K562 (cell line): ENCODE data around the gene HOMEZ. TPM values are rescaled to one million over a fixed set of nuclear protein-coding genes. Genes with fewer than 3 reads are reported as not detected.

Experiments
- ATAC-seq: fragments of 200-7000 bp; cut with Tn5 transposase; 3 replicates; pipeline ENCODE4 v1.9.1; 2020; ENCODE audit warnings: moderate library complexity
- BruUV-seq: library from RNA; stranded (reverse); fragments of 400-500 nt; replicated peaks from 2 replicates; lab custom pipeline; 2021; lab: Mats Ljungman, UMichigan
- CTCF ChIA-PET: fragments of 300-600 bp; formaldehyde crosslinking; extraction: SDS; loops from one replicate; lab custom pipeline; 2021; ENCODE audit warnings: low intra/inter-chr PET ratio; lab: Yijun Ruan, JAX
- POLR2A ChIA-PET: fragments of 300-600, 350-650 bp; sonication (Branson Sonifier 250); formaldehyde crosslinking; extraction: SDS; loops from one replicate; lab custom pipeline; 2021; ENCODE audit warnings: antibody characterized with exemption, inconsistent platforms; lab: Yijun Ruan, JAX
- DNase-seq, 4 experiments: peaks; one replicate each; pipeline versions ENCODE4 v3.0.0 to v3.0.0-alpha.2; 2011 to 2018; ENCODE audit warnings: low spot score in 3 of 4, mixed read lengths in 3 of 4; ENCODE audit errors: extremely low read depth in 1 of 4
- FAIRE-seq: peaks from 2 replicates; lab custom pipeline; 2011; peaks lifted over from hg19 to GRCh38; lab: Jason Lieb, UNC
- H2AFZ ChIP-seq: 2 replicates; pipeline ENCODE4 v1.6.0; 2011; ENCODE audit warnings: low read depth, low read length, control low read depth, inconsistent platforms
- H3K27ac ChIP-seq: fragments of 200-600 bp; 3 replicates; pipeline ENCODE4 v1.8.0; 2011; ENCODE audit warnings: low read depth, mild to moderate bottlenecking, control low read depth, inconsistent platforms, low read length, moderate library complexity, mixed read lengths; ENCODE audit errors: extremely low read depth
- H3K27me3 ChIP-seq, 2 experiments: fragments of 300-600 bp in 1 of 2; 2 replicates in 1 of 2; 3 replicates in 1 of 2; pipeline versions ENCODE4 v1.6.0 to v1.8.0; 2011; ENCODE audit warnings: inconsistent platforms in 2 of 2, low read length in 2 of 2, mild to moderate bottlenecking in 1 of 2, mixed read lengths in 1 of 2, moderate library complexity in 1 of 2; ENCODE audit not compliant: control insufficient read depth in 2 of 2, insufficient read depth in 2 of 2
- H3K36me3 ChIP-seq: fragments of 300-600 bp; 3 replicates; pipeline ENCODE4 v1.8.0; 2011; ENCODE audit warnings: mild to moderate bottlenecking, low read length, inconsistent platforms; ENCODE audit not compliant: control insufficient read depth, insufficient read depth
- H3K4me1 ChIP-seq, 2 experiments: fragments of 200-600 bp in 1 of 2; replicated peaks in 1 of 2; 2 replicates in 1 of 2; 3 replicates in 1 of 2; pipeline versions ENCODE4 v1.5.1 to v1.8.0; 2011; ENCODE audit warnings: inconsistent platforms in 2 of 2, low read length in 2 of 2, mild to moderate bottlenecking in 1 of 2, mixed read lengths in 1 of 2, moderate library complexity in 1 of 2; ENCODE audit not compliant: control insufficient read depth in 2 of 2, insufficient read depth in 2 of 2
- H3K4me2 ChIP-seq: 2 replicates; pipeline ENCODE4 v1.6.1; 2011; ENCODE audit warnings: low read length, control low read depth, inconsistent platforms, mixed read lengths; ENCODE audit not compliant: insufficient read depth
- H3K4me3 ChIP-seq: fragments of 200-600 bp; sonication (generic), shearing (Covaris generic); 2 replicates; pipeline ENCODE4 v1.5.1; 2016; ENCODE audit warnings: control low read depth, inconsistent platforms
- H3K79me2 ChIP-seq: fragments of 200-600 bp; 3 replicates; pipeline ENCODE4 v1.8.0; 2011; ENCODE audit warnings: low read length, inconsistent platforms; ENCODE audit not compliant: control insufficient read depth, insufficient read depth
- H3K9ac ChIP-seq, 2 experiments: 2 replicates each; pipeline versions ENCODE4 v1.6.0 to v1.6.1; 2011; ENCODE audit warnings: low read depth in 2 of 2, low read length in 2 of 2, control low read depth in 1 of 2, inconsistent platforms in 1 of 2, mild to moderate bottlenecking in 1 of 2, mixed read lengths in 1 of 2; ENCODE audit not compliant: insufficient read depth in 1 of 2
- H3K9me1 ChIP-seq: one replicate; pipeline ENCODE4 v1.6.0; 2011; ENCODE audit warnings: inconsistent platforms, mild to moderate bottlenecking, low read length, moderate library complexity; ENCODE audit not compliant: control insufficient read depth, insufficient read depth
- H3K9me3 ChIP-seq: replicated peaks from 2 replicates; pipeline ENCODE4 v1.5.1; 2011; ENCODE audit warnings: low read depth, low read length, inconsistent platforms; ENCODE audit not compliant: control insufficient read depth, insufficient read depth
- H4K20me1 ChIP-seq: replicated peaks from 2 replicates; pipeline ENCODE4 v1.6.1; 2011; ENCODE audit warnings: low read length, inconsistent platforms, mixed read lengths; ENCODE audit not compliant: control insufficient read depth, insufficient read depth
- ARNT ChIP-seq, 2 experiments: fragments of 450-650 bp; IDR thresholded peaks; 2 replicates each; pipeline ENCODE4 v1.6.1; 2016; ENCODE audit warnings: mild to moderate bottlenecking in 1 of 2
- CBX8 ChIP-seq: fragments of 200-600 bp; sonication (generic); IDR thresholded peaks from 2 replicates; pipeline ENCODE4 v1.6.1; 2012; ENCODE audit warnings: borderline replicate concordance, mixed run types, low read depth, mild to moderate bottlenecking, moderate library complexity, mixed read lengths, low read length, control low read depth, inconsistent platforms; ENCODE audit not compliant: poor library complexity, severe bottlenecking; ENCODE audit errors: extremely low read depth
- ELF2 ChIP-seq: fragments of 250-450 bp; sonication (Bioruptor Pico); IDR thresholded peaks from 2 replicates; pipeline ENCODE4 v1.5.0; 2021; ENCODE audit warnings: mild to moderate bottlenecking
- GABPA ChIP-seq: fragments of 200-800 bp; sonication (Bioruptor generic); conservative IDR thresholded peaks from 2 replicates; pipeline ENCODE4 v1.6.1; 2016; ENCODE audit warnings: low read depth, missing genetic modification characterization, missing compliant biosample characterization
- HNRNPL ChIP-seq: fragments of 200-400 bp; formaldehyde crosslinking; IDR thresholded peaks from 2 replicates; pipeline ENCODE4 v1.6.1; 2017; ENCODE audit warnings: low read depth, mild to moderate bottlenecking, low read length
- L3MBTL2 ChIP-seq: fragments of 450-650 bp; IDR thresholded peaks from 2 replicates; pipeline ENCODE4 v1.6.1; 2016; ENCODE audit warnings: mild to moderate bottlenecking, moderate library complexity
- MYC ChIP-seq, 2 experiments: fragments of 250-450 bp in 1 of 2; sonication (Bioruptor Pico) in 1 of 2; IDR thresholded peaks; 2 replicates each; pipeline versions ENCODE4 v1.5.1 to v1.6.1; 2012 to 2021; ENCODE audit warnings: low read depth in 2 of 2, borderline replicate concordance in 1 of 2, improper control_type of control experiment in 1 of 2, low read length in 1 of 2, mild to moderate bottlenecking in 1 of 2, moderate library complexity in 1 of 2
- NFE2L1 ChIP-seq: fragments of 450-650 bp; IDR thresholded peaks from 2 replicates; pipeline ENCODE4 v1.6.1; 2016; ENCODE audit warnings: missing genetic modification characterization, low read depth, mild to moderate bottlenecking, missing compliant biosample characterization, moderate library complexity, borderline replicate concordance
- NKRF ChIP-seq: fragments of 450-650 bp; IDR thresholded peaks from 2 replicates; pipeline ENCODE4 v1.6.1; 2016; ENCODE audit warnings: borderline replicate concordance
- PHB ChIP-seq: fragments of 250-450 bp; sonication (Bioruptor Pico); IDR thresholded peaks from 2 replicates; pipeline ENCODE4 v1.5.0; 2021
- POLR2AphosphoS5 ChIP-seq: IDR thresholded peaks from 2 replicates; pipeline ENCODE4 v1.6.1; 2011; ENCODE audit warnings: mild to moderate bottlenecking, low read depth, low read length, moderate library complexity; ENCODE audit not compliant: control insufficient read depth, insufficient read depth
- RAD21 ChIP-seq, 2 experiments: fragments of 250-450 bp in 1 of 2; fragments of 450-650 bp in 1 of 2; sonication (Bioruptor Pico) in 1 of 2; formaldehyde crosslinking in 1 of 2; IDR thresholded peaks in 1 of 2; conservative IDR thresholded peaks in 1 of 2; 2 replicates each; pipeline versions ENCODE4 v1.4.0 to v1.8.0; 2020 to 2022; ENCODE audit warnings: mild to moderate bottlenecking in 2 of 2, moderate library complexity in 1 of 2
- RBBP5 ChIP-seq: fragments of 200-600 bp; sonication (generic); IDR thresholded peaks from 2 replicates; pipeline ENCODE4 v1.6.1; 2012; ENCODE audit warnings: borderline replicate concordance, mild to moderate bottlenecking, low read length, control low read depth, inconsistent platforms; ENCODE audit not compliant: insufficient read depth, poor library complexity, severe bottlenecking
- SPI1 ChIP-seq: IDR thresholded peaks from 2 replicates; pipeline ENCODE4 v1.6.1; 2011; ENCODE audit warnings: low read depth, low read length, control low read depth, borderline replicate concordance
- TAF7 ChIP-seq: fragments of 450-650 bp; IDR thresholded peaks from 2 replicates; pipeline ENCODE4 v1.6.1; 2016; ENCODE audit warnings: missing genetic modification characterization, missing compliant biosample characterization
- ZFPM2 ChIP-seq: fragments of 250-450 bp; sonication (Bioruptor Pico); IDR thresholded peaks from 2 replicates; pipeline ENCODE4 v1.5.1; 2022; ENCODE audit warnings: mild to moderate bottlenecking
- ZNF263 ChIP-seq: sonication (generic); formaldehyde crosslinking; IDR thresholded peaks from 2 replicates; pipeline ENCODE4 v1.8.0; 2022; ENCODE audit warnings: mild to moderate bottlenecking, missing genetic modification reagents, borderline replicate concordance
- ZNF511 ChIP-seq: sonication (generic); formaldehyde crosslinking; IDR thresholded peaks from 2 replicates; pipeline ENCODE4 v1.8.0; 2022; ENCODE audit warnings: mild to moderate bottlenecking, missing genetic modification reagents
- ZNF785 ChIP-seq: fragments of 250-450 bp; sonication (Bioruptor Pico); IDR thresholded peaks from 2 replicates; pipeline ENCODE4 v1.4.0; 2020; ENCODE audit warnings: mild to moderate bottlenecking
- WGBS: fragments of 100-300 bp; shearing (Covaris generic); methylation state at CpG from one replicate; pipeline ENCODE4 v1.1.6; 2016; ENCODE audit warnings: low coverage, mixed read lengths; ENCODE audit not compliant: insufficient coverage; ENCODE audit errors: missing lambda C conversion rate; 5-methylcytosine and 5-hydroxymethylcytosine counted together
- in situ Hi-C: fragments of 300-500 bp; cut with MboI; formaldehyde crosslinking; loops from 4 replicates; pipeline ENCODE4 v1.15.0; 2018; ENCODE audit warnings: inconsistent platforms, mixed read lengths
- intact Hi-C: fragments of 100-400 bp; cut with micrococcal nuclease; formaldehyde crosslinking; loops from 2 replicates; pipeline ENCODE4 v1.14.2; 2022
- polyA plus RNA-seq, 8 experiments: library from polyadenylated mRNA; depleted of rRNA in 4 of 8; stranded (reverse) in 5 of 8; unstranded in 3 of 8; fragments of >200 nt; fragmentation: Nextera tagmentation in 2 of 8; fragmentation: Illumina TruSeq in 1 of 8; extraction: Ambion mirVana in 2 of 8; extraction: Trizol in 1 of 8; gene quantifications; 2 replicates each; pipeline versions ENCODE4 v1.2.1 to v1.2.3, GENCODE V29; 2011 to 2014; ENCODE audit warnings: inconsistent platforms in 1 of 8, missing spikeins in 1 of 8
- total RNA-seq, 7 experiments: library from RNA; depleted of rRNA in 6 of 7; stranded (reverse); fragments of >200 nt in 6 of 7; fragmentation: Illumina TruSeq in 2 of 7; extraction: Trizol in 2 of 7; gene quantifications; 2 replicates each; pipeline versions ENCODE4 v1.2.1 to v1.2.3, GENCODE V29; 2011 to 2021; ENCODE audit warnings: low replicate concordance in 1 of 7

The HOMEZ gene
- total and polyA plus RNA-seq, 9 of the 15 experiments (the other 6 are each of a cell fraction or from before 2014, with no cell fraction given): 3.0 to 30.2 (median 16.9) TPM

- FAIRE-seq: no peak
- in situ Hi-C loops: no loop called here
- BruUV-seq: no TSS peak
- Histone ChIP-seq H3K27ac (peak overlapping the region; percentile 94), H3K79me2 (peaks cover 64% of the 10 kb centered on the region), H3K4me1 (peaks cover 7 to 27% of the 10 kb centered on the region in 2 experiments; a peak in 4 of 5 replicates), H3K4me2 (peak overlapping the region; percentile 97), H3K4me3 (peak overlapping the region; percentile 92), H3K9me3 (no peaks in the 10 kb centered on the region), H3K27me3 (no peaks in the 10 kb centered on the region), H3K9ac (peak overlapping the region; percentile 89 to 92), H3K36me3 (peaks cover 26% of the 10 kb centered on the region), H3K9me1 (no peaks in the 10 kb centered on the region), H2AFZ (peak overlapping the region; percentile 51), H4K20me1 (no peaks in the 10 kb centered on the region)
- CTCF ChIA-PET: no interaction called here
- DNase-seq: peak in 1 of 4 experiments; percentile 57
- POLR2A ChIA-PET: interaction anchor here (0.6 to 2.8 kb wide), 8 partner anchors 8 to 191 kb away, joined by 3 to 14 read pairs (median 9); partner anchors contain the start of genes ACIN1, C14orf119, PABPN1 and PPP1R3E
- WGBS: 0% methylated on average over 13 of the region's 22 CpGs
- ATAC-seq: peak; percentile 47
- intact Hi-C loops: loop anchor here (2.0 kb wide), 1 partner anchor 15 kb away; no protein-coding TSS in a partner anchor
- TF ChIP-seq HNRNPL (no peak), ARNT (IDR thresholded peaks at IDR 0.05) (no peak), ELF2 (CRISPR knock-in tag) (0 out of 2 replicates have a peak, but pooled peaks have one; percentile 34), NKRF (0 out of 2 replicates have a peak, but pooled peaks have one; percentile 43), GABPA (peak; percentile 17; the same call in 1 of the 2 replicates), CBX8 (no peak), RBBP5 (peak; percentile 60), POLR2AphosphoS5 (no peak), PHB (CRISPR knock-in tag) (no peak), NFE2L1 (no peak), ZNF263 (CRISPR knock-in tag) (no peak), MYC (IDR thresholded peaks at IDR 0.05; ENCODE audit: low read depth, low read length) (no peak), MYC (CRISPR knock-in tag; IDR thresholded peaks at IDR 0.05; ENCODE audit: borderline replicate concordance, low read depth) (peak; percentile 39; the same call in 1 of the 2 replicates), SPI1 (peak; percentile 52; the same call in 1 of the 2 replicates), L3MBTL2 (no peak), TAF7 (0 out of 2 replicates have a peak, but pooled peaks have one; percentile 16), ZFPM2 (CRISPR knock-in tag) (no peak), RAD21 (CRISPR knock-in tag; conservative IDR thresholded peaks at IDR 0.05 in 1 of 2, IDR thresholded peaks at IDR 0.05 in 1 of 2) (no peak), ZNF785 (CRISPR knock-in tag) (no peak), ZNF511 (CRISPR knock-in tag) (0 out of 2 replicates have a peak, but pooled peaks have one; percentile 34)
Observed at GRCh38 chr14:23285530-23286019, 357 bp downstream of the HOMEZ start.
